GM12878 (cell line): ENCODE data around the gene ADAMTS2. TPM values are rescaled to one million over a fixed set of nuclear protein-coding genes. Genes with fewer than 3 reads are reported as not detected.

Experiments used
- ATAC-seq: fragments of 200-7000 bp; cut with Tn5 transposase; 3 replicates; pipeline ENCODE4 v1.9.1; 2020; ENCODE audit warnings: mild to moderate bottlenecking, moderate library complexity
- BruUV-seq: library from RNA; stranded (reverse); fragments of 400-500 nt; replicated peaks from 2 replicates; lab custom pipeline; 2021; lab: Mats Ljungman, UMichigan
- CTCF ChIA-PET: fragments of 300-600 bp; sonication (Branson Sonifier 250); formaldehyde crosslinking; extraction: SDS; loops from one replicate; lab custom pipeline; 2021; ENCODE audit warnings: inconsistent platforms; lab: Yijun Ruan, JAX
- POLR2A ChIA-PET: fragments of 350-600 bp; formaldehyde crosslinking; extraction: SDS; loops from one replicate; lab custom pipeline; 2021; ENCODE audit warnings: inconsistent platforms; lab: Charles Lee
- RAD21 ChIA-PET: fragments of 300-600 bp; sonication (Branson Sonifier 250); formaldehyde crosslinking; loops from one replicate; lab custom pipeline; 2023; ENCODE audit warnings: antibody characterized with exemption; ENCODE audit not compliant: unreplicated experiment; lab: Charles Lee
- SMC1A ChIA-PET: fragments of 300-600 bp; sonication (Branson Sonifier 250); formaldehyde crosslinking; loops from one replicate; lab custom pipeline; 2023; ENCODE audit not compliant: unreplicated experiment, uncharacterized antibody; lab: Charles Lee
- DNase-seq: peaks from one replicate; pipeline ENCODE4 v3.0.0-alpha.2; 2011; ENCODE audit warnings: low read depth, low spot score
- FAIRE-seq: peaks from 3 replicates; lab custom pipeline; 2011; peaks lifted over from hg19 to GRCh38; lab: Jason Lieb, UNC
- H2AFZ ChIP-seq: 2 replicates; pipeline ENCODE4 v1.6.0; 2011; ENCODE audit warnings: low read depth, low read length, control low read depth; ENCODE audit not compliant: control insufficient read depth
- H3K27ac ChIP-seq: 2 replicates; pipeline ENCODE4 v1.5.1; 2011; ENCODE audit warnings: control low read depth; ENCODE audit not compliant: control insufficient read depth, insufficient read depth
- H3K27me3 ChIP-seq, 2 experiments: replicated peaks in 1 of 2; 2 replicates each; pipeline versions ENCODE4 v1.6.0 to v1.6.1; 2011; ENCODE audit warnings: low read length in 1 of 2; ENCODE audit not compliant: control insufficient read depth in 2 of 2, insufficient read depth in 2 of 2
- H3K36me3 ChIP-seq, 2 experiments: 2 replicates each; pipeline ENCODE4 v1.5.1; 2011; ENCODE audit warnings: low read length in 1 of 2; ENCODE audit not compliant: control insufficient read depth in 2 of 2, insufficient read depth in 2 of 2
- H3K4me1 ChIP-seq: 2 replicates; pipeline ENCODE4 v1.6.1; 2011; ENCODE audit warnings: mild to moderate bottlenecking, low read length, moderate library complexity, mixed read lengths; ENCODE audit not compliant: control insufficient read depth, insufficient read depth
- H3K4me2 ChIP-seq: 2 replicates; pipeline ENCODE4 v1.6.0; 2011; ENCODE audit warnings: control low read depth; ENCODE audit not compliant: control insufficient read depth, insufficient read depth
- H3K4me3 ChIP-seq: fragments of 200-600 bp; sonication (generic); 2 replicates; pipeline ENCODE4 v1.5.1; 2016
- H3K79me2 ChIP-seq: 2 replicates; pipeline ENCODE4 v1.6.0; 2011; ENCODE audit warnings: low read length; ENCODE audit not compliant: control insufficient read depth, insufficient read depth
- H3K9ac ChIP-seq: 2 replicates; pipeline ENCODE4 v1.8.0; 2011; ENCODE audit warnings: low read length, control low read depth, mixed read lengths; ENCODE audit not compliant: control insufficient read depth, insufficient read depth
- H3K9me3 ChIP-seq: replicated peaks from 3 replicates; pipeline ENCODE4 v1.5.1; 2011; ENCODE audit warnings: mild to moderate bottlenecking, low read length; ENCODE audit not compliant: control insufficient read depth, insufficient read depth
- H4K20me1 ChIP-seq: 2 replicates; pipeline ENCODE4 v1.6.0; 2011; ENCODE audit not compliant: control insufficient read depth, insufficient read depth
- ASH2L ChIP-seq: fragments of 300-600, 200-600 bp; sonication (generic); IDR thresholded peaks from 2 replicates; pipeline ENCODE4 v1.6.1; 2017; ENCODE audit warnings: low read depth, mild to moderate bottlenecking, borderline replicate concordance
- BMI1 ChIP-seq: fragments of 450-650 bp; IDR thresholded peaks from 2 replicates; pipeline ENCODE4 v1.6.1; 2016; ENCODE audit warnings: mild to moderate bottlenecking, moderate library complexity, borderline replicate concordance
- CBX3 ChIP-seq: fragments of 200-600 bp; sonication (generic); IDR thresholded peaks from 2 replicates; pipeline ENCODE4 v1.6.1; 2016; ENCODE audit warnings: low read depth, borderline replicate concordance
- CEBPB ChIP-seq, 2 experiments: fragments of 150-350 bp in 1 of 2; IDR thresholded peaks; 2 replicates each; pipeline ENCODE4 v1.6.1; 2012 to 2014; ENCODE audit warnings: low read depth in 2 of 2, low read length in 2 of 2, borderline replicate concordance in 1 of 2, inconsistent platforms in 1 of 2
- CHD2 ChIP-seq: IDR thresholded peaks from 2 replicates; pipeline ENCODE4 v1.6.1; 2011; ENCODE audit warnings: low read depth, low read length, improper control_type of control experiment, borderline replicate concordance
- FOXM1 ChIP-seq: IDR thresholded peaks from 2 replicates; pipeline ENCODE4 v1.6.1; 2012; ENCODE audit warnings: low read depth, mild to moderate bottlenecking, inconsistent platforms, low read length, moderate library complexity
- HCFC1 ChIP-seq: fragments of 150-350 bp; IDR thresholded peaks from 2 replicates; pipeline ENCODE4 v1.6.1; 2014; ENCODE audit warnings: low read length
- JUND ChIP-seq: IDR thresholded peaks from 2 replicates; pipeline ENCODE4 v1.6.1; 2012; ENCODE audit warnings: low read depth, mild to moderate bottlenecking, low read length, improper control_type of control experiment, moderate library complexity
- LARP7 ChIP-seq: fragments of 450-650 bp; IDR thresholded peaks from 2 replicates; pipeline ENCODE4 v1.6.1; 2017; ENCODE audit warnings: mild to moderate bottlenecking
- NRF1 ChIP-seq: conservative IDR thresholded peaks from 2 replicates; pipeline ENCODE4 v1.6.1; 2011; ENCODE audit warnings: mild to moderate bottlenecking, low read depth, low read length, improper control_type of control experiment
- PML ChIP-seq: IDR thresholded peaks from 2 replicates; pipeline ENCODE4 v1.6.1; 2012; ENCODE audit warnings: low read length, inconsistent platforms
- SMAD1 ChIP-seq: fragments of 450-650 bp; IDR thresholded peaks from 2 replicates; pipeline ENCODE4 v1.6.1; 2018; ENCODE audit warnings: mild to moderate bottlenecking, low read depth; ENCODE audit not compliant: partially characterized antibody
- SMARCA5 ChIP-seq: fragments of 450-650 bp; IDR thresholded peaks from 2 replicates; pipeline ENCODE4 v1.6.1; 2017; ENCODE audit warnings: mild to moderate bottlenecking
- WGBS: methylation state at CpG from one replicate; pipeline ENCODE4 v1.1.6; 2016; ENCODE audit warnings: low lambda C conversion rate; ENCODE audit not compliant: insufficient replicate concordance, insufficient coverage; ENCODE audit errors: missing lambda C conversion rate; 5-methylcytosine and 5-hydroxymethylcytosine counted together
- in situ Hi-C: fragments of 300-500 bp; cut with MboI; formaldehyde crosslinking; loops from 9 replicates; pipeline ENCODE4 v1.14.3; 2018; ENCODE audit warnings: mixed read lengths
- intact Hi-C: fragments of 100-400 bp; cut with micrococcal nuclease; formaldehyde crosslinking; loops from one replicate; pipeline ENCODE4 v1.14.2; 2022; ENCODE audit not compliant: unreplicated experiment
- polyA plus RNA-seq, 11 experiments: library from polyadenylated mRNA; depleted of rRNA in 4 of 11; unstranded in 6 of 11; stranded (reverse) in 5 of 11; fragments of >200 nt; fragmentation: Nextera tagmentation in 4 of 11; fragmentation: Illumina TruSeq in 1 of 11; extraction: Ambion mirVana in 4 of 11; extraction: Trizol in 1 of 11; gene quantifications; 1 replicate in 1 of 11; 2 replicates in 10 of 11; pipeline versions ENCODE4 v1.2.1 to v1.2.3, GENCODE V29; 2011 to 2016; ENCODE audit warnings: inconsistent platforms in 2 of 11, missing spikeins in 2 of 11, low read depth in 1 of 11
- total RNA-seq, 4 experiments: library from RNA; depleted of rRNA in 3 of 4; stranded (reverse); fragments of >200 nt in 3 of 4; fragmentation: Illumina TruSeq in 1 of 4; extraction: Trizol in 1 of 4; gene quantifications; 2 replicates each; pipeline versions ENCODE4 v1.2.1 to v1.2.3, GENCODE V29; 2013 to 2021
- TF ChIP-seq, protein P1 (sequence below): fragments of 450-650 bp; IDR thresholded peaks from 2 replicates; pipeline ENCODE4 v1.6.1; 2017; ENCODE audit warnings: mild to moderate bottlenecking, low read depth, inconsistent platforms; ENCODE audit not compliant: poor library complexity, severe bottlenecking

ADAMTS2 gene
- total and polyA plus RNA-seq, 10 of the 15 experiments (the other 5 are each of a cell fraction or from before 2014, with no cell fraction given), result 0.03 to 0.05 TPM; not detected in 8

DNA sequence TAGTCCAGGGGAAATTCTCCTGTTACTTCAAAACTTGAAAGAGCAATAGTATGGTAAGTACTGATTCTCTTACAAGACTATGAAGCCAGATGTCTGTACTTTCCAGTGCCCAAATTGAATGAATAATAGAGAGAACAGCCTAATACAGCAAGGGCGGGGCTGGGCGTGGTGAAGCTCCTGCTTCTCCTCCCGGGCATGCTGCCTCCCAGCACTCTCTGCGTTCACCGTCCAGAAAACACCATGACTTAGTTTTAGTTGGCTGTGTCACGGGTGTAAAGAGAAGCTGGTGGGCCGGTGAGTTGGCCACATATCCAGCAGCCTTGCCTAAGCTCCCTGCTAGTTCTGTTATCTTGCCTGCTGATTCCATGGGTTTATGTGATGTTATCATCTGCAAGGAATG is 40.7 kb upstream of the ADAMTS2 start (continued):
- TF ChIP-seq BMI1, result no peak
- TF ChIP-seq, all 136 proteins: peak for 0

GRCh38 chr5:179382486-179382885 is 37.2 kb upstream of the ADAMTS2 start:
- ChIA-PET SMC1A (no interaction called here), CTCF (no interaction called here)

GRCh38 chr5:179381691-179382090 is 36.4 kb upstream of the ADAMTS2 start:
- DNase-seq (no peak), ATAC-seq (no peak), FAIRE-seq (no peak)
- BruUV-seq, result no TSS peak
- Histone ChIP-seq H3K36me3 (no peaks in the 10 kb centered on the region), H2AFZ (no peak overlapping the region), H3K4me3 (no peak overlapping the region), H3K27ac (no peak overlapping the region), H3K9me3 (no peaks in the 10 kb centered on the region; the same call in 1 of the 3 replicates), H3K79me2 (no peaks in the 10 kb centered on the region), H4K20me1 (no peaks in the 10 kb centered on the region), H3K4me1 (no peaks in the 10 kb centered on the region), H3K27me3 (no peaks in the 10 kb centered on the region), H3K4me2 (no peak overlapping the region), H3K9ac (no peak overlapping the region)
- in situ Hi-C loops (no loop called here), intact Hi-C loops (no loop called here)
- POLR2A ChIA-PET, result no interaction called here
- SMC1A ChIA-PET, result no interaction called here
- RAD21 ChIA-PET, result no interaction called here
- WGBS, result 61% methylated on average over 18 of the region's 18 CpGs
- CTCF ChIA-PET, result no interaction called here
- TF ChIP-seq LARP7 (no peak), CBX3 (no peak), FOXM1 (no peak), HCFC1 (no peak), NRF1 (no peak), CHD2 (no peak), ASH2L (no peak), CEBPB (IDR thresholded peaks at IDR 0.05; ENCODE audit: borderline replicate concordance in 1 of 2, low read depth in 2 of 2, low read length in 2 of 2) (no peak), JUND (no peak), PML (no peak), SMAD1 (no peak)
- TF ChIP-seq, protein P1, sequence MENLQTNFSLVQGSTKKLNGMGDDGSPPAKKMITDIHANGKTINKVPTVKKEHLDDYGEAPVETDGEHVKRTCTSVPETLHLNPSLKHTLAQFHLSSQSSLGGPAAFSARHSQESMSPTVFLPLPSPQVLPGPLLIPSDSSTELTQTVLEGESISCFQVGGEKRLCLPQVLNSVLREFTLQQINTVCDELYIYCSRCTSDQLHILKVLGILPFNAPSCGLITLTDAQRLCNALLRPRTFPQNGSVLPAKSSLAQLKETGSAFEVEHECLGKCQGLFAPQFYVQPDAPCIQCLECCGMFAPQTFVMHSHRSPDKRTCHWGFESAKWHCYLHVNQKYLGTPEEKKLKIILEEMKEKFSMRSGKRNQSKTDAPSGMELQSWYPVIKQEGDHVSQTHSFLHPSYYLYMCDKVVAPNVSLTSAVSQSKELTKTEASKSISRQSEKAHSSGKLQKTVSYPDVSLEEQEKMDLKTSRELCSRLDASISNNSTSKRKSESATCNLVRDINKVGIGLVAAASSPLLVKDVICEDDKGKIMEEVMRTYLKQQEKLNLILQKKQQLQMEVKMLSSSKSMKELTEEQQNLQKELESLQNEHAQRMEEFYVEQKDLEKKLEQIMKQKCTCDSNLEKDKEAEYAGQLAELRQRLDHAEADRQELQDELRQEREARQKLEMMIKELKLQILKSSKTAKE, result no peak

More at GRCh38 chr5:179382486-179382885, 37.2 kb upstream of the ADAMTS2 start:
- H3K9me3 ChIP-seq, result no peaks in the 10 kb centered on the region; the same call in 1 of the 3 replicates
- no peak overlapping the region for H3K9ac ChIP-seq
- intact Hi-C loops (no loop called here), in situ Hi-C loops (no loop called here)
- H3K27ac ChIP-seq, result no peak overlapping the region
- H3K4me1 ChIP-seq, result no peaks in the 10 kb centered on the region
- ATAC-seq, result no peak
- POLR2A ChIA-PET, result no interaction called here
- no peak for DNase-seq
- H3K4me2 ChIP-seq, result no peak overlapping the region
- no peak for FAIRE-seq
- RAD21 ChIA-PET, result no interaction called here
- no peak for TF ChIP-seq SMARCA5
- no peak overlapping the region for H2AFZ ChIP-seq
- no peaks in the 10 kb centered on the region for H3K36me3 ChIP-seq
- BruUV-seq, result no TSS peak
- no peaks in the 10 kb centered on the region for H3K27me3 ChIP-seq
- no peaks in the 10 kb centered on the region for H4K20me1 ChIP-seq
- no peak overlapping the region for H3K4me3 ChIP-seq
- 69% methylated on average over 8 of the region's 8 CpGs for WGBS
- no peaks in the 10 kb centered on the region for H3K79me2 ChIP-seq
